Loucy (cell line): ENCODE data around the gene MEIKIN.

Experiments
- CTCF ChIP-seq: fragments of 200-600 bp; sonication (generic); conservative IDR thresholded peaks from 2 replicates; pipeline ENCODE4 v1.5.1; 2014; ENCODE audit warnings: mild to moderate bottlenecking, antibody characterized with exemption, low read length
- EZH2phosphoT487 ChIP-seq: fragments of 200-600 bp; IDR thresholded peaks from 2 replicates; pipeline ENCODE4 v1.6.1; 2018; ENCODE audit warnings: antibody characterized with exemption, mild to moderate bottlenecking, moderate library complexity, borderline replicate concordance

DNA sequence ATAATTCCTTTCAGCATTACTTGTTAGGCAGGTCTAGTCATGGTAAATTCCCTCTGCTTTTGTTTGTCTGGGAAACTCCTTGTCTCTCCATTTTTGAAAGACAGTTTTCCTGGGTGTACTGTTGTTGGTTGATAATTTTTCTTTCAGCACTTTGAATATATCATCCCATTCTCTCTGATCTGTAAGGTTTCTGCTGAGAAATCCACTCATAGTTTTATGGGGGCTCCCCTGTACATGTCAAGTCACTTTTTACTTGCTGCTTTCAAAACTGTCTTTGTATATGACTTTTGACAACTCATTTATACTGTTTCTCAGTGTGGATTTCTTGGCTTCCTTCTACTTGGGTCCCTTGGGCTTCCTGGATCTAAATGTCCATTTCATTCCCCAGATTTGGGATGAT is 16.5 kb downstream of the MEIKIN start:
- no peak for TF ChIP-seq CTCF
- no peak for TF ChIP-seq EZH2phosphoT487
